Common myeloid progenitor, CD34-positive (primary cell): ENCODE data around the gene ARHGAP26.

Source experiments
- CTCF ChIA-PET: fragments of 350-600 bp; sonication (Branson Sonifier 250); formaldehyde crosslinking; loops from one replicate; lab custom pipeline; 2021; ENCODE audit warnings: antibody characterized with exemption; lab: Charles Lee
- POLR2A ChIA-PET: fragments of 350-600 bp; sonication (Branson Sonifier 250); formaldehyde crosslinking; loops from one replicate; lab custom pipeline; 2021; ENCODE audit warnings: antibody characterized with exemption; lab: Charles Lee
- DNase-seq, 3 donors: peaks; one replicate each; pipeline versions ENCODE4 v3.0.0 to v3.0.0-alpha.2; 2013
- H3K27ac ChIP-seq, 2 experiments: 1 replicate in 1 of 2; 2 replicates in 1 of 2; pipeline ENCODE4 v1.7.0; 2013; ENCODE audit warnings: inconsistent platforms in 2 of 2, low read length in 2 of 2, mild to moderate bottlenecking in 2 of 2, low read depth in 1 of 2, moderate library complexity in 1 of 2; ENCODE audit not compliant: severe bottlenecking in 2 of 2, insufficient read depth in 1 of 2, poor library complexity in 1 of 2
- H3K27me3 ChIP-seq, 5 experiments: replicated peaks in 2 of 5; 1 replicate in 3 of 5; 2 replicates in 2 of 5; pipeline versions ENCODE4 v1.6.1 to v1.7.0; 2013; ENCODE audit warnings: low read length in 4 of 5, mild to moderate bottlenecking in 2 of 5, moderate library complexity in 2 of 5, inconsistent platforms in 1 of 5; ENCODE audit not compliant: insufficient read depth in 5 of 5, control insufficient read depth in 4 of 5
- H3K36me3 ChIP-seq, 4 experiments: 1 replicate in 2 of 4; 2 replicates in 2 of 4; pipeline versions ENCODE4 v1.6.1 to v1.7.0; 2013; ENCODE audit warnings: low read length in 3 of 4, control low read depth in 1 of 4, mild to moderate bottlenecking in 1 of 4; ENCODE audit not compliant: control insufficient read depth in 4 of 4, insufficient read depth in 4 of 4
- H3K4me1 ChIP-seq, 4 experiments: 1 replicate in 3 of 4; 2 replicates in 1 of 4; pipeline versions ENCODE4 v1.6.1 to v1.7.1; 2013; ENCODE audit warnings: low read length in 3 of 4, mild to moderate bottlenecking in 3 of 4, control low read depth in 1 of 4, inconsistent platforms in 1 of 4, moderate library complexity in 1 of 4; ENCODE audit not compliant: control insufficient read depth in 4 of 4, insufficient read depth in 4 of 4; ENCODE audit errors: control extremely low read depth in 1 of 4
- H3K4me3 ChIP-seq, 7 experiments: 1 replicate in 4 of 7; 2 replicates in 3 of 7; pipeline versions ENCODE4 v1.5.1 to v1.7.0; 2013; ENCODE audit warnings: mild to moderate bottlenecking in 7 of 7, low read length in 6 of 7, moderate library complexity in 6 of 7, inconsistent platforms in 2 of 7, low read depth in 2 of 7, control low read depth in 1 of 7; ENCODE audit not compliant: insufficient read depth in 4 of 7, control insufficient read depth in 1 of 7; ENCODE audit errors: extremely low read depth in 1 of 7
- H3K9me3 ChIP-seq, 5 experiments: 1 replicate in 4 of 5; 2 replicates in 1 of 5; pipeline versions ENCODE4 v1.6.1 to v1.7.1; 2013; ENCODE audit warnings: low read length in 4 of 5, mild to moderate bottlenecking in 2 of 5, inconsistent platforms in 1 of 5, low read depth in 1 of 5, moderate library complexity in 1 of 5; ENCODE audit not compliant: control insufficient read depth in 4 of 5, insufficient read depth in 2 of 5; ENCODE audit errors: control extremely low read depth in 1 of 5
- WGBS: methylation state at CpG from one replicate; pipeline ENCODE4 v1.1.5; 2013; ENCODE audit not compliant: insufficient coverage; 5-methylcytosine and 5-hydroxymethylcytosine counted together

ARHGAP26 gene

GRCh38 chr5:143186623-143187022, 416.4 kb downstream of the ARHGAP26 start:
- H3K9me3 ChIP-seq, result peaks cover 0 to 14% (median 4%) of the 10 kb centered on the region in 5 experiments

DNA sequence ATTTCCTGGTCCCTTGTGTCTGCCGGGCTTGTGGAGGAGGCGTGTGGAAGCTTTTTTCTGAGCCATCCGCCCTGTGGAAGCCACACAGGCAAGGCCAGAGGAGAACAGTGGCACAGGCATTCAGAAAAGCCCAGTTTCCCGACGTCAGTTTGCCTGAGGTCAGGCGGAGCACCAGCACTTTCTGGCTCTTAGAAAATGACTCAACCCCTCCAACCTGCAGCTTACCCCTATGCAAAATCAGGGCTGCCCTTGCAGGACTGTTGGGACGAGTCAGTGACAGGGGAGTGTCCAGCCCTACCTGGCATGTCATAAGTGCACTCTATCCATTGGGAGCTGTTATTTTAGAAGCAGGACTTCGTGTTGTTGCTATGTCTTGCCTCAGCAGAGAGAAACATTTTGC, 417.3 kb downstream of the ARHGAP26 start:
- POLR2A ChIA-PET, result no interaction called here
- CTCF ChIA-PET, result interaction anchor here (0.5 to 2.4 kb wide), 3 partner anchors 10 to 545 kb away, joined by 3 to 6 read pairs (median 3); no protein-coding TSS in a partner anchor

More at GRCh38 chr5:143186623-143187022, 416.4 kb downstream of the ARHGAP26 start:
- Histone ChIP-seq H3K4me1 (peaks cover 0 to 10% (median 0%) of the 10 kb centered on the region in 4 experiments), H3K27ac (no peak overlapping the region), H3K36me3 (peaks cover 0 to 1% (median 0%) of the 10 kb centered on the region in 4 experiments), H3K4me3 (no peak overlapping the region), H3K27me3 (no peaks in the 10 kb centered on the region)
- ChIA-PET POLR2A (no interaction called here), CTCF (interaction anchor here (0.5 kb wide), 2 partner anchors 520 to 544 kb away, joined by 3 read pairs; no protein-coding TSS in a partner anchor)
- no peak for DNase-seq

DNA sequence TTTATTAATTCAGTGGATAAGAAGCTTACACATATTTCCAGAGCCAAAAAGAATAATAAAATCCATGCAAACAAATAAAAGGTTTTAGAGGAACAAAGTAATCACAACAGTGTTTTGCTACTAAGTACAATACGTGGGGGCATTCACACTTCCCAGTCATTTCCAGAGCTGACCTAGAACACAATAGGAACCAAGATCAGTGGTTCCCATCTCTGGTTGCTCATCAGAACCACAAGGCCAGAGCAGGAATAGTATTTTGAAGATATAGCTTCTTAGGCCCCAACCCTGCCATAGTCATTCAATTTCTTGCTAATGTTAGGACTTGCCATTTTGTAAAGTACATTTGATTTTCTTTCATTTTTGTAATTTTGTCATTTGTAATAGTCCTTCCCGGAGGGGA, 417.9 kb downstream of the ARHGAP26 start:
- Histone ChIP-seq H3K27ac (no peak overlapping the region), H3K27me3 (no peaks in the 10 kb centered on the region), H3K4me3 (no peak overlapping the region), H3K9me3 (peaks cover 0 to 14% (median 4%) of the 10 kb centered on the region in 5 experiments), H3K4me1 (peaks cover 0 to 5% (median 0%) of the 10 kb centered on the region in 4 experiments), H3K36me3 (peaks cover 0 to 2% (median 0%) of the 10 kb centered on the region in 4 experiments)
- 100% methylated on average over 1 of the region's 2 CpGs for WGBS
- DNase-seq, result no peak
- ChIA-PET POLR2A (no interaction called here), CTCF (interaction anchor here (1.2 to 2.4 kb wide), 2 partner anchors 10 to 82 kb away, joined by 3 to 6 read pairs; no protein-coding TSS in a partner anchor)

More for the DNA sequence above, 417.3 kb downstream of the ARHGAP26 start:
- Histone ChIP-seq H3K27me3 (no peaks in the 10 kb centered on the region), H3K4me1 (peaks cover 0 to 10% (median 0%) of the 10 kb centered on the region in 4 experiments), H3K9me3 (peaks cover 0 to 14% (median 4%) of the 10 kb centered on the region in 5 experiments), H3K4me3 (no peak overlapping the region), H3K27ac (no peak overlapping the region), H3K36me3 (peaks cover 0 to 2% (median 0%) of the 10 kb centered on the region in 4 experiments)
- 96% methylated on average over 8 of the region's 8 CpGs for WGBS
- DNase-seq, result no peak

DNA sequence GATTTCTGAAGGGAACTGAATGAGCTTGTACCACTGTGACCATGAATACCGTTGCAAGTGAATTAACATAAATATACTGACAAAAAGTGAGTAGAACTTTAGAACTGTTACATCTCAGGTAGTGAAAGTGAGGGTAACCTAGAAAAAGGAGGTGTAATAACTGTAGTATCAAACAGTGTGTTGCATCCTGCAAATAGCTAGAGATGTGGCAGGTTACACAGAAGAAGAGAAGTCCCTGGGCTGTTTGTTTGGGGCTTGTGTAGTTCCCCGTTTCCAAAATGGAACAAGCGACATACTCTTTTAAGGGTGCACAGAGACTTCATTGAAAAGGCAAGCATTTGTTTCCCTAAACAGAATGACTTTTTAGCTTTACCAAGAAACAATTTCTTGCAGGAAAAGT, 418.5 kb downstream of the ARHGAP26 start:
- Histone ChIP-seq H3K4me1 (no peaks in the 10 kb centered on the region), H3K27ac (no peak overlapping the region), H3K4me3 (no peak overlapping the region), H3K9me3 (peaks cover 0 to 14% (median 4%) of the 10 kb centered on the region in 5 experiments), H3K27me3 (no peaks in the 10 kb centered on the region), H3K36me3 (peaks cover 0 to 2% (median 0%) of the 10 kb centered on the region in 4 experiments)
- ChIA-PET POLR2A (no interaction called here), CTCF (interaction anchor here (2.4 kb wide), 1 partner anchor 11 kb away, joined by 6 read pairs; no protein-coding TSS in a partner anchor)
- 100% methylated on average over 1 of the region's 3 CpGs for WGBS
- DNase-seq, result no peak

DNA sequence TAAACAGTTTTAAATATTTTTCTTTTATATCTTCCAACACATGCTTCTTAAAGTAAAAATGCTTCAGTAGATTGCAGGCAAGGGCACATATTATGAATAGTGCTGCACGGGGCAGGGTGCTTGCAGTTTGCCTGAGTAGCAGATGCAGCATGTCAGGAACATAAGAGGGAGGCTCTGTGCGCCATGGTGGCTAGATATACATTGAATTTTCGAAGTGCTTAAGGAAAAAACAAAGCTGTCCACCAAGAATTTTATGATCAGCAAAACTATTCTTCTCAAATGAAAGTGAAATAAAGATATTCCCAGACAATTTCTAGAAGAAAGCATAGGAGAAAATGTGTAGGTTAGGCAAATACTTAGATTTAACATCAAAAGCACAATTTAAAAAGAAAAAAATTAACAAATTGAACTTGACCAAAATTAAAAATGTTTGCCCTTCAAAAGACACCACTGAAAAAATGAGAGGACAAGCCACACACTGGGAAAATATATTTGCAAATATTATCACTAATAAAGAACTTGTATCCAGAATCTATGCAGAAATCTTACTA, 420.2 kb downstream of the ARHGAP26 start:
- H3K4me1 ChIP-seq, result no peaks in the 10 kb centered on the region
- H3K36me3 ChIP-seq, result peaks cover 0 to 2% (median 0%) of the 10 kb centered on the region in 4 experiments
- no peak overlapping the region for H3K4me3 ChIP-seq
- H3K27me3 ChIP-seq, result no peaks in the 10 kb centered on the region
- POLR2A ChIA-PET, result no interaction called here
- 100% methylated on average over 2 of the region's 3 CpGs for WGBS
- DNase-seq, result no peak
- CTCF ChIA-PET, result no interaction called here
- H3K9me3 ChIP-seq, result peaks cover 0 to 14% (median 4%) of the 10 kb centered on the region in 5 experiments
- no peak overlapping the region for H3K27ac ChIP-seq

DNA sequence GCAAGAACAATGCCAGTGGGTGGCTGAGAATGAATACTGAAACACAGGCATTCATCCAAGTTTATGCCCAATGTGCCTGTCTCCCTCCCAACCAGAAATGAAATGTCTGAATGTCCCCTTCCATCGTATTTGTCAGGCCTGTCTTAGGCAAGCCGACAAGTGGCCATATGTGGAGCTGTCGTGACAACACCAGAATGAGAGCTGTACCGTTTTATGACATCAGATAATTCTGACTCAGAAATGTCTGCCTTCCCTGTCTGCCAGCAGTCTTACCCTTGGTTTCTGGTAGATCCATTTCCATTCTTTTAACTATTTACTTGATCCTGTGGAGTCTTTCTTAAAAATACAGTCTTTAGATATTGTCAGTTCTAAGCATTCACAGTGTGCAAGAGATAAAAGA, 421.5 kb downstream of the ARHGAP26 start:
- Histone ChIP-seq H3K27ac (no peak overlapping the region), H3K4me3 (no peak overlapping the region), H3K27me3 (no peaks in the 10 kb centered on the region), H3K4me1 (no peaks in the 10 kb centered on the region), H3K36me3 (peaks cover 0 to 2% (median 0%) of the 10 kb centered on the region in 4 experiments), H3K9me3 (peaks cover 0 to 14% (median 4%) of the 10 kb centered on the region in 5 experiments)
- POLR2A ChIA-PET, result no interaction called here
- CTCF ChIA-PET, result interaction anchor here (1.3 kb wide), 1 partner anchor 10 kb away, joined by 3 read pairs; no protein-coding TSS in a partner anchor
- 98% methylated on average over 4 of the region's 4 CpGs for WGBS
- no peak for DNase-seq

DNA sequence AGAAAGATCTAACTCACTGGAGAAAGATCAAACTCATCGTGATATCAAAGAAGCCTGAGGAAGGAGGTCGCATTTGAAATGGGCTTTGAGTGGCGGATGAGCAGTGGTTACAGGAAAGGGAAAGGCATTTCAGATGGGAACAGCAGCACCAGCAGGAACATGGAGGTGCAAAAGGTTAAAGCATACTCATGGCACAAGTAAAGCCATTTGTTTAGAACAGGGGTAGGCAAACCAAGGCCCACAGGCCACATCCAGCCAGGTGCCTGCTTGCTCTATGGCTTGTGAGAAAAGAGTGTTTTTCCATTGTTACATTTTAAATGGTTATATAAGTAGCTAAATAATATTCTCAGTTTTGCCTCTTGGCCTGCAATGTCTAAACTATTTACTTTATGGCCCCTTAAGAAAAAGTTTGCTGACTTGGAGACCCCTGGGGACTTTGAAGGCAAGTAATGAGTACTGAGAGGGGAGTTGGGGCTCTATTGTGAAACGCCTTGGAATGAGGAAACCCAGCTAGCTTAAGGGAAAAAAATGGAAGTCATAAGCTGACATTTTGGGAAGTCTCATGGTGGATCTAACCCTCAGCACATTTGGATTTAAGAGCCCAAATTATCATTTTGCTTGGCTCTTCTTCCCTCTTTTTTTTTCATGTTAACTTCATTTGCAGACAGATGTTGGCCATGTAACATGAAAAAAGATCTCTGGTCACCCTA, 422.2 kb downstream of the ARHGAP26 start:
- no peak for DNase-seq
- POLR2A ChIA-PET, result no interaction called here
- Histone ChIP-seq H3K36me3 (peaks cover 0 to 2% (median 0%) of the 10 kb centered on the region in 4 experiments), H3K9me3 (peaks cover 0 to 20% (median 4%) of the 10 kb centered on the region in 5 experiments), H3K4me1 (no peaks in the 10 kb centered on the region), H3K27ac (no peak overlapping the region), H3K27me3 (no peaks in the 10 kb centered on the region), H3K4me3 (no peak overlapping the region)
- CTCF ChIA-PET, result no interaction called here
- 99% methylated on average over 4 of the region's 4 CpGs for WGBS
